ENCODE measurements around the gene ESPNL.

ESPNL gene

GRCh38 chr2:238079874-238080327 lies 20.2 kb upstream of the ESPNL start:
- in situ Hi-C loops (cut with HindIII; ENCODE audit: low sequenced_read_pairs) = no loop called here
- DNase-seq (ENCODE audit: low read depth, low spot score) = no peak
- H3K4me3 ChIP-seq (ENCODE audit: low read depth, low read length) = no peak overlapping the region
- no peak for TF ChIP-seq CTCF (IDR thresholded peaks at IDR 0.05; ENCODE audit: low read depth, low read length)

DNA sequence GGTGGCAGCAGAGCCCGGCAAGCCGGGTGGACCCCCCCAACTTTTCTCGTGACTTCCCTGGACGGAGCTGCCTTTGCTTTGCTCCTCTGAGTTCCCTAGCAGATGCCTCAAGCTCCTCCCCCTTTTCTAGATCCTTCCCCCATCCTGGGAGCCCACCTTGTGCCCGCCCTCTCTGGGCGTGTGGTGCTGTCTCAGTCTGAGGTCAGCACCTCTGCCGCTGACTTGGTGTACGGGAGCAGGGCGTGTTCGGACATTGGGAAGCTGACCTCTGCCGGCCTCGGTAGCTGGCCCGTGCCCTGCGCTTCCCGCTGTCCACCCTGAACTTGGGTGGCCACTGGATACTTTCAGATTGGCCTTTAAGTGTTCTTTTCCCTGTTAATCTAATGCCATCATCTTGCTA lies 19.6 kb upstream of the ESPNL start:
- no peak for TF ChIP-seq CTCF (IDR thresholded peaks at IDR 0.05; ENCODE audit: low read depth, low read length)
- in situ Hi-C loops (cut with HindIII; ENCODE audit: low sequenced_read_pairs) = no loop called here
- no peak for DNase-seq (ENCODE audit: low read depth, low spot score)
- H3K4me3 ChIP-seq (ENCODE audit: low read depth, low read length) = no peak overlapping the region

DNA sequence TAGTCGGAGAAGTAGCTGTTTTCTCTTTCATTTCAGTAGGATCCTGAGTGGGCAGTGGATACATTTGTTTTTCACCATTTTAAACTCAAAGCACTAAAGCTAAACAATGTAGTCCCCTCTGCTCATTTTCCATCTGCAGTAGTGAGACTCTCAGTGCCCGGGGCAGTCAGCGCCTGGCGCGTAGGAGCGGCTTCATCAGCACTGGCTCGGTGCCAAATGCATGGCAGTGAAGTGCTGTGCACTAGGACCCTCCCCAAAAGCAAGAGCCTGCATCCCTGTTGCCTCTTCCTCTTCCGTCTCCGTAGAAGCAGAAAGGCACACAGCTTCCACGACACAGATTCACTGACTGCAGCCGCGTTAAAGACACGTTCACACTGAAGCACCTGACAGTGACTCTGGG lies 19.0 kb upstream of the ESPNL start:
- DNase-seq (ENCODE audit: low read depth, low spot score) = no peak
- TF ChIP-seq CTCF (IDR thresholded peaks at IDR 0.05; ENCODE audit: low read depth, low read length) = no peak
- in situ Hi-C loops (cut with HindIII; ENCODE audit: low sequenced_read_pairs) = no loop called here
- no peak overlapping the region for H3K4me3 ChIP-seq (ENCODE audit: low read depth, low read length)

DNA sequence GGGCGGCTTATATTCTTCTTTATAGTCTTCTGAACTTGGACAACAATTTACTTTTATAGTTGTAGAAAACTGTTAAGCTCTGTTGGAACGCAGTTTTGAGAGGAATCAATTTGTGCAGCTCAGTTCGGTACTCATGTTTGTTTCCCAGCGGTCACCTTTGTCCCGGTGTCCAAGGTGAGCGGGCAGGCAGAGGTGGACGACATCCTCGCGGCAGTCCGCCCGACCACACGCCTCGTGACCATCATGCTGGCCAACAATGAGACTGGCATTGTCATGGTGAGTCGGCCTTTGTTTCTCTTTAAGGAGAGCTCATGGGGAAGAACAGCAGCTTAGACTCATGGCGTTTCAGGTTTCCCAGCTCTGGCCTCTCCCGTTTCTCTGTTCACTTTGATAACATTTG lies 18.6 kb upstream of the ESPNL start:
- DNase-seq (ENCODE audit: low read depth, low spot score) = no peak
- in situ Hi-C loops (cut with HindIII; ENCODE audit: low sequenced_read_pairs) = no loop called here
- TF ChIP-seq CTCF (IDR thresholded peaks at IDR 0.05; ENCODE audit: low read depth, low read length) = no peak
- H3K4me3 ChIP-seq (ENCODE audit: low read depth, low read length) = no peak overlapping the region

DNA sequence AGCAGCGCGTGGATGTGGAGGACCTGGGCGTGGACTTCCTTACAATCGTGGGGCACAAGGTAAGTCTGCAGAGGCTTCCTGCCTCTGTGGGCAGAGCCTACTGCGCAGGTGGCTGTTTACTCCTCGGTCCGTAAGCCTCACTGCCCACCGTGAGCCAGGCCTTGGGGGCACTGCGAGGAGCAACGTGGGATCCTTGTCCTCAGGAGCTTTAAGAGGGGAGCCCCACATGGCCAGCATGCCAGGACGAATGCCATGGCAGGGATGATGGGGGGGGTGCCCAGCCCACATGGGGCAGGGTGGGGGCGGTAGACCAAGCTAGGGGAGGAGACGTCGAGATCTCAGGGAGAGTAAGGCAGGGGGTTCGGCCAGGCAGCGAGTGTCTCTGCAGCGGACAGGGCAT lies 18.0 kb upstream of the ESPNL start:
- TF ChIP-seq CTCF (IDR thresholded peaks at IDR 0.05; ENCODE audit: low read depth, low read length) = no peak
- in situ Hi-C loops (cut with HindIII; ENCODE audit: low sequenced_read_pairs) = no loop called here
- DNase-seq (ENCODE audit: low read depth, low spot score) = no peak
- no peak overlapping the region for H3K4me3 ChIP-seq (ENCODE audit: low read depth, low read length)

DNA sequence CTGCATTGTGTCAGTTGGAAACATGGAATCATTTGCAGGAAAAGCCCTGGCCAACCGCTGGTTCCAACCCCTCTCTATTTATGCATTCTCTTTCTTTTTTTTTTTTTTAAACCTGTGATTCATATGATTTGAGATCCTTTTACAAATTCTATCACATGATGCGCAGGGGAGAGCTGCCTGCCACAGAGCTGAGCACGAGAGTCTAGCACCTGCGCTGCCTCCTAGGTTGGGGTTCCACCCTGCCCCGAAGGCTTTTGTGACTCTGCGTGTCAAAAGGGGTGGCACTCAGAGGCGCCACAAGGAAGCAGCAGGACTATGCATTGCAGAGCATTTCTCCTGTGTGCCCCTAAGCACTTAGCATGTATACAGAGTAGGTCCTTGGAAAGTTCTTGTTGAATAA lies 17.3 kb upstream of the ESPNL start:
- no peak for DNase-seq (ENCODE audit: low read depth, low spot score)
- TF ChIP-seq CTCF (IDR thresholded peaks at IDR 0.05; ENCODE audit: low read depth, low read length) = no peak
- in situ Hi-C loops (cut with HindIII; ENCODE audit: low sequenced_read_pairs) = no loop called here
- H3K4me3 ChIP-seq (ENCODE audit: low read depth, low read length) = no peak overlapping the region

GRCh38 chr2:238083919-238084318 lies 16.2 kb upstream of the ESPNL start:
- H3K4me3 ChIP-seq (ENCODE audit: low read depth, low read length) = no peak overlapping the region
- TF ChIP-seq CTCF (IDR thresholded peaks at IDR 0.05; ENCODE audit: low read depth, low read length) = no peak
- DNase-seq (ENCODE audit: low read depth, low spot score) = no peak
- in situ Hi-C loops (cut with HindIII; ENCODE audit: low sequenced_read_pairs) = no loop called here
